ENCODE data around the gene NOD2. TPM values are rescaled to one million over a fixed set of nuclear protein-coding genes. Genes with fewer than 3 reads are reported as not detected.

The NOD2 gene
- total RNA-seq, 1 donor from 2014 or later, result 0.46 TPM

- no peak for TF ChIP-seq CTCF (IDR thresholded peaks at IDR 0.05; ENCODE audit: insufficient read depth, low read length, poor library complexity, severe bottlenecking)
- Histone ChIP-seq H3K4me3 (ENCODE audit: low read depth, low read length) (no peak overlapping the region), H3K27me3 (ENCODE audit: control insufficient read depth, insufficient read depth, low read length) (peaks cover 18% of the 10 kb centered on the region), H3K36me3 (ENCODE audit: control insufficient read depth, insufficient read depth, low read length) (no peaks in the 10 kb centered on the region)
- no peak for DNase-seq (ENCODE audit: low read depth)
Measured at GRCh38 chr16:50690177-50690576, 3.2 kb upstream of the NOD2 start.

- H3K27me3 ChIP-seq (ENCODE audit: control insufficient read depth, insufficient read depth, low read length), result peaks cover 18% of the 10 kb centered on the region
- TF ChIP-seq CTCF (IDR thresholded peaks at IDR 0.05; ENCODE audit: insufficient read depth, low read length, poor library complexity, severe bottlenecking), result no peak
- H3K36me3 ChIP-seq (ENCODE audit: control insufficient read depth, insufficient read depth, low read length), result no peaks in the 10 kb centered on the region
- no peak for DNase-seq (ENCODE audit: low read depth)
- H3K4me3 ChIP-seq (ENCODE audit: low read depth, low read length), result no peak overlapping the region
Measured at GRCh38 chr16:50692644-50692998, 785 bp upstream of the NOD2 start.

- Histone ChIP-seq H3K27me3 (ENCODE audit: control insufficient read depth, insufficient read depth, low read length) (peaks cover 18% of the 10 kb centered on the region), H3K36me3 (ENCODE audit: control insufficient read depth, insufficient read depth, low read length) (no peaks in the 10 kb centered on the region), H3K4me3 (ENCODE audit: low read depth, low read length) (no peak overlapping the region)
- no peak for TF ChIP-seq CTCF (IDR thresholded peaks at IDR 0.05; ENCODE audit: insufficient read depth, low read length, poor library complexity, severe bottlenecking)
- no peak for DNase-seq (ENCODE audit: low read depth)
Measured at GRCh38 chr16:50694206-50694605, 800 bp downstream of the NOD2 start.

GRCh38 chr16:50695017-50696000 lies 1.9 kb downstream of the NOD2 start:
- H3K4me3 ChIP-seq (ENCODE audit: low read depth, low read length), result no peak overlapping the region
- DNase-seq (ENCODE audit: low read depth), result no peak
- TF ChIP-seq CTCF (IDR thresholded peaks at IDR 0.05; ENCODE audit: insufficient read depth, low read length, poor library complexity, severe bottlenecking), result no peak
- H3K27me3 ChIP-seq (ENCODE audit: control insufficient read depth, insufficient read depth, low read length), result peaks cover 18% of the 10 kb centered on the region
- no peaks in the 10 kb centered on the region for H3K36me3 ChIP-seq (ENCODE audit: control insufficient read depth, insufficient read depth, low read length)

- H3K4me3 ChIP-seq (ENCODE audit: low read depth, low read length), result no peak overlapping the region
- TF ChIP-seq CTCF (IDR thresholded peaks at IDR 0.05; ENCODE audit: insufficient read depth, low read length, poor library complexity, severe bottlenecking), result no peak
- H3K36me3 ChIP-seq (ENCODE audit: control insufficient read depth, insufficient read depth, low read length), result no peaks in the 10 kb centered on the region
- DNase-seq (ENCODE audit: low read depth), result no peak
- peaks cover 18% of the 10 kb centered on the region for H3K27me3 ChIP-seq (ENCODE audit: control insufficient read depth, insufficient read depth, low read length)
Measured at GRCh38 chr16:50696126-50696525, 2.7 kb downstream of the NOD2 start.

Measured in kidney epithelial cell (primary cell).